SK-N-SH (cell line): Measurements from ENCODE around the gene INSM2. TPM values are rescaled to one million over a fixed set of nuclear protein-coding genes. Genes with fewer than 3 reads are reported as not detected.

Source experiments
- CTCF ChIA-PET: fragments of 300-600, 350-600 bp; formaldehyde crosslinking; extraction: SDS; loops from one replicate; lab custom pipeline; 2021; lab: Yijun Ruan, JAX
- POLR2A ChIA-PET: fragments of 350-600 bp; sonication (Branson Sonifier 250); formaldehyde crosslinking; extraction: SDS; loops from one replicate; lab custom pipeline; 2020; ENCODE audit warnings: antibody characterized with exemption, inconsistent platforms; lab: Yijun Ruan, JAX
- DNase-seq: peaks from one replicate; pipeline ENCODE4 v3.0.0; 2012
- H2AFZ ChIP-seq: fragments of 200-600 bp; sonication (generic); 2 replicates; pipeline ENCODE4 v1.8.1; 2016; ENCODE audit warnings: antibody characterized with exemption, mild to moderate bottlenecking, low read depth
- H3F3A ChIP-seq: fragments of 200-600 bp; sonication (generic); replicated peaks from 2 replicates; pipeline ENCODE3; 2016; ENCODE audit warnings: antibody characterized with exemption, mild to moderate bottlenecking; ENCODE audit not compliant: insufficient read depth
- H3K27ac ChIP-seq, 2 experiments: fragments of 200-500 bp in 1 of 2; fragments of 200-600 bp in 1 of 2; sonication (Bioruptor generic) in 1 of 2; sonication (generic), shearing (Covaris generic) in 1 of 2; 2 replicates each; pipeline versions ENCODE4 v1.5.1 to v1.6.1; 2014 to 2016; ENCODE audit warnings: low read depth in 2 of 2, inconsistent platforms in 1 of 2, low read length in 1 of 2, mild to moderate bottlenecking in 1 of 2, mixed read lengths in 1 of 2
- H3K27me3 ChIP-seq: fragments of 200-600 bp; sonication (generic), shearing (Covaris generic); 2 replicates; pipeline ENCODE4 v1.6.1; 2016; ENCODE audit warnings: mixed run types; ENCODE audit not compliant: insufficient read depth
- H3K36me3 ChIP-seq, 2 experiments: fragments of 200-500 bp in 1 of 2; fragments of 200-600 bp in 1 of 2; sonication (Bioruptor generic) in 1 of 2; sonication (generic) in 1 of 2; replicated peaks in 1 of 2; 2 replicates each; pipeline versions ENCODE3 to v1.5.1; 2014 to 2016; ENCODE audit warnings: low read length in 1 of 2, mild to moderate bottlenecking in 1 of 2; ENCODE audit not compliant: insufficient read depth in 2 of 2, control insufficient read depth in 1 of 2
- H3K4me1 ChIP-seq, 2 experiments: fragments of 200-500 bp in 1 of 2; fragments of 200-600 bp in 1 of 2; sonication (Bioruptor generic) in 1 of 2; sonication (generic), shearing (Covaris generic) in 1 of 2; 2 replicates each; pipeline versions ENCODE4 v1.5.1 to v1.6.1; 2014 to 2016; ENCODE audit warnings: low read depth in 1 of 2, low read length in 1 of 2, mixed run types in 1 of 2; ENCODE audit not compliant: insufficient read depth in 2 of 2, control insufficient read depth in 1 of 2
- H3K4me2 ChIP-seq: fragments of 200-600 bp; sonication (generic), shearing (Covaris generic); 2 replicates; pipeline ENCODE4 v1.6.1; 2017; ENCODE audit warnings: mixed run types
- H3K4me3 ChIP-seq, 2 experiments: fragments of 200-500 bp in 1 of 2; fragments of 200-600 bp in 1 of 2; sonication (Bioruptor generic) in 1 of 2; sonication (generic), shearing (Covaris generic) in 1 of 2; 2 replicates each; pipeline versions ENCODE4 v1.5.1 to v1.8.1; 2014 to 2016; ENCODE audit warnings: low read depth in 2 of 2, inconsistent platforms in 1 of 2, low read length in 1 of 2, mild to moderate bottlenecking in 1 of 2, mixed read lengths in 1 of 2, moderate library complexity in 1 of 2
- H3K79me2 ChIP-seq: fragments of 200-600 bp; sonication (generic); 2 replicates; pipeline ENCODE4 v1.8.1; 2017; ENCODE audit warnings: mild to moderate bottlenecking; ENCODE audit not compliant: insufficient read depth
- H3K9ac ChIP-seq: fragments of 200-600 bp; sonication (generic); 2 replicates; pipeline ENCODE4 v1.6.1; 2017; ENCODE audit warnings: mixed run types
- H3K9me2 ChIP-seq: fragments of 200-600 bp; sonication (generic); 2 replicates; pipeline ENCODE4 v1.6.1; 2017; ENCODE audit warnings: mixed run types
- H3K9me3 ChIP-seq: fragments of 200-600 bp; sonication (generic); 2 replicates; pipeline ENCODE4 v1.6.1; 2017; ENCODE audit warnings: mixed run types, mild to moderate bottlenecking, moderate library complexity
- H4K20me1 ChIP-seq: fragments of 200-600 bp; sonication (generic); 2 replicates; pipeline ENCODE4 v1.6.1; 2017; ENCODE audit warnings: mild to moderate bottlenecking, mixed run types; ENCODE audit not compliant: insufficient read depth
- ELF1 ChIP-seq: IDR thresholded peaks from 2 replicates; pipeline ENCODE4 v1.4.0; 2012
- EP300 ChIP-seq, 2 experiments: IDR thresholded peaks; 2 replicates each; pipeline versions ENCODE4 v1.4.0 to v1.6.1; 2012; ENCODE audit warnings: borderline replicate concordance in 1 of 2, low read depth in 1 of 2, low read length in 1 of 2
- FOSL2 ChIP-seq: IDR thresholded peaks from 2 replicates; pipeline ENCODE4 v1.4.0; 2012; ENCODE audit warnings: low read depth, mild to moderate bottlenecking, moderate library complexity, borderline replicate concordance
- GABPA ChIP-seq: IDR thresholded peaks from 2 replicates; pipeline ENCODE4 v1.4.0; 2012; ENCODE audit warnings: low read depth, mild to moderate bottlenecking
- IRF3 ChIP-seq: fragments of 150-350 bp; IDR thresholded peaks from 2 replicates; pipeline ENCODE4 v1.6.1; 2016; ENCODE audit warnings: mild to moderate bottlenecking, low read depth, low read length
- JUND ChIP-seq: IDR thresholded peaks from 2 replicates; pipeline ENCODE4 v1.4.0; 2012
- MAX ChIP-seq: IDR thresholded peaks from 2 replicates; pipeline ENCODE4 v1.4.0; 2012; ENCODE audit warnings: low read depth
- MEF2A ChIP-seq: IDR thresholded peaks from 2 replicates; pipeline ENCODE4 v1.4.0; 2012; ENCODE audit warnings: low read depth, borderline replicate concordance
- NFIC ChIP-seq: IDR thresholded peaks from 2 replicates; pipeline ENCODE4 v1.4.0; 2012; ENCODE audit warnings: borderline replicate concordance
- NRF1 ChIP-seq: IDR thresholded peaks from 2 replicates; pipeline ENCODE4 v1.6.1; 2012; ENCODE audit warnings: low read depth, mild to moderate bottlenecking, low read length
- POLR2AphosphoS5 ChIP-seq: IDR thresholded peaks from 2 replicates; pipeline ENCODE4 v1.6.1; 2012; ENCODE audit warnings: low read depth, low read length
- RAD21 ChIP-seq: IDR thresholded peaks from 2 replicates; pipeline ENCODE4 v1.6.1; 2012; ENCODE audit warnings: mild to moderate bottlenecking, low read length
- REST ChIP-seq: IDR thresholded peaks from 2 replicates; pipeline ENCODE4 v1.6.1; 2012; ENCODE audit warnings: mild to moderate bottlenecking, low read depth, low read length, moderate library complexity
- RXRA ChIP-seq: IDR thresholded peaks from 2 replicates; pipeline ENCODE4 v1.4.0; 2012; ENCODE audit warnings: low read depth, mild to moderate bottlenecking, borderline replicate concordance
- SIN3A ChIP-seq: IDR thresholded peaks from 2 replicates; pipeline ENCODE4 v1.6.1; 2012; ENCODE audit warnings: low read depth, mild to moderate bottlenecking, low read length, moderate library complexity, borderline replicate concordance
- SMC3 ChIP-seq: IDR thresholded peaks from 2 replicates; pipeline ENCODE4 v1.6.1; 2012; ENCODE audit warnings: low read depth, low read length, improper control_type of control experiment
- TEAD4 ChIP-seq: IDR thresholded peaks from 2 replicates; pipeline ENCODE4 v1.4.0; 2012; ENCODE audit warnings: mild to moderate bottlenecking, borderline replicate concordance; ENCODE audit not compliant: insufficient read depth
- USF2 ChIP-seq: fragments of 150-350 bp; IDR thresholded peaks from 2 replicates; pipeline ENCODE4 v1.6.1; 2017; ENCODE audit warnings: antibody characterized with exemption, low read length, low read depth, borderline replicate concordance
- YY1 ChIP-seq: IDR thresholded peaks from 2 replicates; pipeline ENCODE4 v1.4.0; 2012; ENCODE audit warnings: low read depth, mild to moderate bottlenecking
- ZBTB33 ChIP-seq: IDR thresholded peaks from 2 replicates; pipeline ENCODE4 v1.4.0; 2012; ENCODE audit warnings: low read depth, borderline replicate concordance
- WGBS: methylation state at CpG from one replicate; pipeline ENCODE4 v1.1.6; 2017; ENCODE audit warnings: low lambda C conversion rate; 5-methylcytosine and 5-hydroxymethylcytosine counted together
- polyA plus RNA-seq, 3 experiments: library from polyadenylated mRNA; depleted of rRNA; stranded (reverse); fragments of >200 nt; gene quantifications; 2 replicates each; pipeline ENCODE4 v1.2.3, GENCODE V29; 2012

INSM2 gene
- polyA plus RNA-seq, 1 of the 3 experiments (the other 2 are of a cell fraction), result 0.15 TPM

GRCh38 chr14:35509846-35510245 is 24.1 kb upstream of the INSM2 start (continued):
- TF ChIP-seq USF2 (no peak), POLR2AphosphoS5 (peak; percentile 29; the same call in 1 of the 2 replicates), FOSL2 (no peak), NFIC (no peak), EP300 (IDR thresholded peaks at IDR 0.05; ENCODE audit: borderline replicate concordance in 1 of 2, low read depth in 1 of 2, low read length in 1 of 2) (peak in 1 of 2 experiments; percentile 91; a peak in 2 of 4 replicates), SIN3A (no peak), IRF3 (no peak), MAX (no peak)

GRCh38 chr14:35512765-35513164 is 21.2 kb upstream of the INSM2 start:
- Histone ChIP-seq H3K9ac (no peak overlapping the region), H4K20me1 (no peaks in the 10 kb centered on the region), H3K4me3 (no peak overlapping the region), H3K4me2 (no peak overlapping the region), H3K79me2 (no peaks in the 10 kb centered on the region), H3F3A (no peaks in the 10 kb centered on the region), H3K27ac (no peak overlapping the region), H3K9me3 (no peaks in the 10 kb centered on the region), H3K36me3 (no peaks in the 10 kb centered on the region), H2AFZ (no peak overlapping the region), H3K27me3 (no peaks in the 10 kb centered on the region), H3K4me1 (peaks cover 0 to 9% of the 10 kb centered on the region in 2 experiments; a peak in 2 of 4 replicates), H3K9me2 (no peaks in the 10 kb centered on the region)
- ChIA-PET CTCF (interaction anchor here (2.0 kb wide), 1 partner anchor 21 kb away, joined by 6 read pairs; the partner anchor contains the start of gene INSM2), POLR2A (no interaction called here)
- TF ChIP-seq YY1, result no peak
- TF ChIP-seq MEF2A, result no peak
- no peak for TF ChIP-seq GABPA
- TF ChIP-seq NFIC, result no peak
- TF ChIP-seq NRF1, result no peak
- no peak for TF ChIP-seq MAX
- no peak for TF ChIP-seq EP300 (IDR thresholded peaks at IDR 0.05; ENCODE audit: borderline replicate concordance in 1 of 2, low read depth in 1 of 2, low read length in 1 of 2)
- no peak for TF ChIP-seq REST
- no peak for TF ChIP-seq TEAD4
- no peak for TF ChIP-seq IRF3
- no peak for TF ChIP-seq JUND
- no peak for TF ChIP-seq ELF1
- no peak for TF ChIP-seq RAD21
- no peak for TF ChIP-seq USF2
- no peak for TF ChIP-seq ZBTB33
- no peak for TF ChIP-seq RXRA
- no peak for TF ChIP-seq SMC3
- 37% methylated on average over 4 of the region's 4 CpGs for WGBS
- no peak for DNase-seq
